ENCODE data around the gene ZNRF1. TPM values are rescaled to one million over a fixed set of nuclear protein-coding genes. Genes with fewer than 3 reads are reported as not detected.

Gene ZNRF1
- polyA plus RNA-seq, 2 of the 4 experiments (the other 2 are of a cell fraction): 18.6 to 22.6 TPM

GRCh38 chr16:75120253-75120652, 121.4 kb downstream of the ZNRF1 start:
- no peak for FAIRE-seq
- POLR2A ChIA-PET: no interaction called here
- H3K27ac ChIP-seq: no peak overlapping the region

GRCh38 chr16:75121949-75122568, 123.2 kb downstream of the ZNRF1 start:
- no peak overlapping the region for H3K27ac ChIP-seq
- POLR2A ChIA-PET: no interaction called here
- no peak overlapping the region for H3K4me3 ChIP-seq
- 80% methylated on average over 6 of the region's 6 CpGs for WGBS (ENCODE audit: missing lambda C conversion rate)
- DNase-seq (ENCODE audit: low read depth in 1 of 2, low spot score in 1 of 2) (no peak), FAIRE-seq (no peak), ATAC-seq (no peak)
- H3K4me2 ChIP-seq: no peak overlapping the region
- no peaks in the 10 kb centered on the region for H3K4me1 ChIP-seq
- H3K9me3 ChIP-seq: peaks cover 9% of the 10 kb centered on the region; the same call in 2 of the 3 replicates
- no peak for TF ChIP-seq KDM1A (IDR thresholded peaks at IDR 0.05; ENCODE audit: low read depth)
- TF ChIP-seq HES2 (IDR thresholded peaks at IDR 0.05): no peak
- TF ChIP-seq REST (IDR thresholded peaks at IDR 0.05): no peak
- TF ChIP-seq MAX (IDR thresholded peaks at IDR 0.05): no peak
- no peak for TF ChIP-seq HOXB13 (CRISPR knock-in tag; IDR thresholded peaks at IDR 0.05; ENCODE audit: low read depth)
- CTCF ChIA-PET: interaction anchor here (1.2 to 5.6 kb wide), 5 partner anchors 8 to 139 kb away, joined by 3 to 39 read pairs (median 4); partner anchors contain the start of gene ZNRF1

More at GRCh38 chr16:75120253-75120652, 121.4 kb downstream of the ZNRF1 start:
- peaks cover 9% of the 10 kb centered on the region; the same call in 2 of the 3 replicates for H3K9me3 ChIP-seq
- H3K4me1 ChIP-seq: peaks cover 8% of the 10 kb centered on the region; the same call in 2 of the 3 replicates
- TF ChIP-seq CEBPB (IDR thresholded peaks at IDR 0.05) (peak; percentile 14; a peak in 1 of 4 replicates), POLR2A (IDR thresholded peaks at IDR 0.05; ENCODE audit: low read length) (no peak)
- ATAC-seq (no peak), DNase-seq (ENCODE audit: low read depth in 1 of 2, low spot score in 1 of 2) (no peak)
- peak overlapping the region; percentile 28; the same call in 1 of the 3 replicates for H3K4me2 ChIP-seq
- no peak overlapping the region for H3K4me3 ChIP-seq
- WGBS (ENCODE audit: missing lambda C conversion rate): 39% methylated on average over 4 of the region's 4 CpGs
- CTCF ChIA-PET: interaction anchor here (0.9 to 13.4 kb wide), 3 partner anchors 10 to 124 kb away, joined by 3 to 252 read pairs (median 39); partner anchors contain the start of gene ZNRF1

- POLR2A ChIA-PET: no interaction called here
- H3K27ac ChIP-seq: no peak overlapping the region
- CTCF ChIA-PET: interaction anchor here (1.2 to 5.6 kb wide), 4 partner anchors 10 to 139 kb away, joined by 3 to 39 read pairs (median 6); partner anchors contain the start of gene ZNRF1
- FAIRE-seq: no peak
- H3K4me3 ChIP-seq: no peak overlapping the region
- H3K9me3 ChIP-seq: peaks cover 9% of the 10 kb centered on the region; the same call in 2 of the 3 replicates
- DNase-seq (ENCODE audit: low read depth in 1 of 2, low spot score in 1 of 2): no peak
- 60% methylated on average over 1 of the region's 1 CpG for WGBS (ENCODE audit: missing lambda C conversion rate)
- H3K4me2 ChIP-seq: no peak overlapping the region
- no peaks in the 10 kb centered on the region for H3K4me1 ChIP-seq
- ATAC-seq: no peak
- TF ChIP-seq CTCF (IDR thresholded peaks at IDR 0.05): no peak
- TF ChIP-seq ZFP36 (IDR thresholded peaks at IDR 0.05; ENCODE audit: borderline replicate concordance, partially characterized antibody): no peak
- no peak for TF ChIP-seq MAX (IDR thresholded peaks at IDR 0.05)
- no peak for TF ChIP-seq POLR2AphosphoS2 (conservative IDR thresholded peaks at IDR 0.05; ENCODE audit: low read length)
- no peak for TF ChIP-seq NFE2L2 (conservative IDR thresholded peaks at IDR 0.05; ENCODE audit: low read length)
- no peak for TF ChIP-seq MAZ (IDR thresholded peaks at IDR 0.05; ENCODE audit: borderline replicate concordance, low read depth, low read length)
- TF ChIP-seq RAD21 (conservative IDR thresholded peaks at IDR 0.05 in 1 of 2, IDR thresholded peaks at IDR 0.05 in 1 of 2): no peak
- TF ChIP-seq MYC (IDR thresholded peaks at IDR 0.05; ENCODE audit: borderline replicate concordance, low read length): no peak
- TF ChIP-seq ATOH8 (CRISPR knock-in tag; IDR thresholded peaks at IDR 0.05; ENCODE audit: low read depth): no peak
- no peak for TF ChIP-seq HOXB13 (CRISPR knock-in tag; IDR thresholded peaks at IDR 0.05; ENCODE audit: low read depth)
- TF ChIP-seq USF2 (IDR thresholded peaks at IDR 0.05): no peak
- no peak for TF ChIP-seq EHMT2 (IDR thresholded peaks at IDR 0.05; ENCODE audit: low read depth)
- TF ChIP-seq E2F6 (IDR thresholded peaks at IDR 0.05; ENCODE audit: borderline replicate concordance, low read depth): no peak
- no peak for TF ChIP-seq EP300 (IDR thresholded peaks at IDR 0.05)
- TF ChIP-seq MAFK (IDR thresholded peaks at IDR 0.05; ENCODE audit: partially characterized antibody): no peak
Observed at GRCh38 chr16:75122609-75123008, 123.8 kb downstream of the ZNRF1 start.

Measured in A549 (cell line).